GM23248 (cell line): ENCODE measurements around the gene SSNA1. TPM values are rescaled to one million over a fixed set of nuclear protein-coding genes. Genes with fewer than 3 reads are reported as not detected.

Source experiments
- DNase-seq: peaks from one replicate; pipeline ENCODE4 v3.0.0-alpha.2; 2015
- H2AFZ ChIP-seq: fragments of 200-600 bp; sonication (generic); 2 replicates; pipeline ENCODE4 v1.6.1; 2016; ENCODE audit warnings: antibody characterized with exemption
- H3F3A ChIP-seq: fragments of 200-600 bp; sonication (generic); 2 replicates; pipeline ENCODE4 v1.6.1; 2016; ENCODE audit warnings: mild to moderate bottlenecking, antibody characterized with exemption, mixed run types; ENCODE audit not compliant: insufficient read depth
- H3K27ac ChIP-seq: fragments of 200-600 bp; sonication (generic); 2 replicates; pipeline ENCODE4 v1.5.1; 2016; ENCODE audit warnings: mild to moderate bottlenecking
- H3K27me3 ChIP-seq: fragments of 200-600 bp; sonication (generic); replicated peaks from 2 replicates; pipeline ENCODE4 v1.6.1; 2016; ENCODE audit warnings: mild to moderate bottlenecking; ENCODE audit not compliant: insufficient read depth
- H3K36me3 ChIP-seq: fragments of 200-600 bp; sonication (generic); 2 replicates; pipeline ENCODE4 v1.6.1; 2016; ENCODE audit warnings: low read depth, mild to moderate bottlenecking
- H3K4me1 ChIP-seq: fragments of 200-600 bp; sonication (generic); 2 replicates; pipeline ENCODE4 v1.6.1; 2016; ENCODE audit warnings: mild to moderate bottlenecking; ENCODE audit not compliant: insufficient read depth
- H3K4me2 ChIP-seq: fragments of 200-600 bp; sonication (generic); one replicate; pipeline ENCODE4 v1.6.1; 2016; ENCODE audit warnings: mild to moderate bottlenecking; ENCODE audit not compliant: unreplicated experiment
- H3K4me3 ChIP-seq: fragments of 200-600 bp; sonication (generic); 2 replicates; pipeline ENCODE4 v1.5.1; 2016; ENCODE audit warnings: mild to moderate bottlenecking
- H3K79me2 ChIP-seq: fragments of 200-600 bp; sonication (generic); 2 replicates; pipeline ENCODE4 v1.6.1; 2016; ENCODE audit warnings: mild to moderate bottlenecking; ENCODE audit not compliant: insufficient read depth
- H3K9ac ChIP-seq: fragments of 200-600 bp; sonication (generic); 2 replicates; pipeline ENCODE4 v1.6.1; 2016; ENCODE audit warnings: mild to moderate bottlenecking
- H3K9me2 ChIP-seq: fragments of 200-600 bp; sonication (generic); 2 replicates; pipeline ENCODE4 v1.6.1; 2016; ENCODE audit warnings: mixed run types, mild to moderate bottlenecking, moderate library complexity; ENCODE audit not compliant: insufficient read depth
- H3K9me3 ChIP-seq: fragments of 200-600 bp; sonication (generic); one replicate; pipeline ENCODE4 v1.6.1; 2017; ENCODE audit warnings: low read depth
- H4K20me1 ChIP-seq: fragments of 200-600 bp; sonication (generic); 2 replicates; pipeline ENCODE4 v1.6.0; 2016; ENCODE audit not compliant: insufficient read depth
- EZH2 ChIP-seq: fragments of 200-600 bp; sonication (generic); IDR thresholded peaks from 2 replicates; pipeline ENCODE4 v1.6.1; 2018; ENCODE audit warnings: antibody characterized with exemption, mild to moderate bottlenecking; ENCODE audit not compliant: insufficient read depth, poor library complexity, severe bottlenecking
- EZH2phosphoT487 ChIP-seq: fragments of 200-600 bp; sonication (generic); IDR thresholded peaks from 2 replicates; pipeline ENCODE4 v1.6.1; 2018; ENCODE audit warnings: antibody characterized with exemption, moderate library complexity, mild to moderate bottlenecking, low read depth; ENCODE audit not compliant: insufficient read depth
- WGBS, 2 experiments: methylation state at CpG; one replicate each; pipeline ENCODE4 v1.1.6; 2015 to 2017; ENCODE audit warnings: low lambda C conversion rate in 2 of 2, low coverage in 1 of 2; ENCODE audit errors: missing lambda C conversion rate in 2 of 2; 5-methylcytosine and 5-hydroxymethylcytosine counted together
- in situ Hi-C: fragments of 300-500 bp; cut with MboI; formaldehyde crosslinking; loops from 2 replicates; pipeline ENCODE4 v1.15.0; 2020
- polyA plus RNA-seq: library from polyadenylated mRNA; unstranded; fragments of >200 nt; fragmentation: Nextera tagmentation; extraction: Ambion mirVana; gene quantifications from 2 replicates; pipeline ENCODE4 v1.2.1, GENCODE V29; 2016
- total RNA-seq: library from RNA; depleted of rRNA; stranded (reverse); fragments of >200 nt; shearing (Covaris generic); gene quantifications from 2 replicates; pipeline ENCODE4 v1.2.3, GENCODE V29; 2014

Gene SSNA1
- total and polyA plus RNA-seq, 2 experiments from 2014 or later = 93.1 to 105 TPM

DNA sequence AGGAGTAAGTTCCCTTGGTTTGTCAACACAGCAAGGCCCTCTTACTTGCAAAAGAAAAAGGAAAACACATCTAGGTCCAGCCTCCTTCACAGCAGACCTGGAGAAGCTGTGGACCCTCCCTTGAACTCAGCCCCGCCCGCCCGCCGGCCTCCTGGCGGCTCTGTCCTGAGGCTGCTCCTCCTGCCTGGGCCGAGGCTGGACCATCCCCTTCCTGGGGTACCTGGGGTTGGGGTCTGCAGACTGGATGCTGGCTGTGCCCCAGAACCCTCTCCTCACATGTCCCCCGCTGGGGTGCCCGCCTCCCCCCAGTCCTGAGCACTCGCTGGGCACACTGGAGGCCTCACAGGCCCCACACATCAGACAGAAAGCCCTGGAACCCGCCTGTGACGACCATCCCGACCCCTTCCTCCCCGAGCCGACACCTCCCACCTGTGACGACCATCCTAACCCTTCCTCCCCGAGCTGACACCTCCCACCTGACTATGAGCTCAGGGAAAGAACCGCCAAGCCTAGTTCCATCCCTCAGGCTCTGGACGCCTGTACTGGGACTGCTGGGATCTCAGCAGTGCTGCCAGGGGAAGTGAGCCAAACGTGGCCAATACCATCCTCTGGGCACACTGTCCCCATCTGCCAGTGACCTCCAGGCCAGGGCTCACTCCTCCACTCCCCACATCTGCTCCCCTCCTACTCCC, 9.4 kb upstream of the SSNA1 start:
- 95% methylated on average over 19 of the region's 19 CpGs for WGBS, 2 experiments
- in situ Hi-C loops = no loop called here
- Histone ChIP-seq H3K79me2 (no peaks in the 10 kb centered on the region), H3K27ac (no peak overlapping the region), H3K4me2 (no peak overlapping the region), H2AFZ (no peak overlapping the region), H3K9me2 (no peaks in the 10 kb centered on the region), H3K9ac (no peak overlapping the region), H3K9me3 (no peaks in the 10 kb centered on the region), H3K4me1 (no peaks in the 10 kb centered on the region), H4K20me1 (no peaks in the 10 kb centered on the region), H3K4me3 (no peak overlapping the region), H3F3A (peaks cover 4% of the 10 kb centered on the region; the same call in 1 of the 2 replicates), H3K27me3 (no peaks in the 10 kb centered on the region), H3K36me3 (no peaks in the 10 kb centered on the region; the same call in 1 of the 2 replicates)
- DNase-seq = no peak
- TF ChIP-seq EZH2phosphoT487 = no peak
- TF ChIP-seq EZH2 = no peak

DNA sequence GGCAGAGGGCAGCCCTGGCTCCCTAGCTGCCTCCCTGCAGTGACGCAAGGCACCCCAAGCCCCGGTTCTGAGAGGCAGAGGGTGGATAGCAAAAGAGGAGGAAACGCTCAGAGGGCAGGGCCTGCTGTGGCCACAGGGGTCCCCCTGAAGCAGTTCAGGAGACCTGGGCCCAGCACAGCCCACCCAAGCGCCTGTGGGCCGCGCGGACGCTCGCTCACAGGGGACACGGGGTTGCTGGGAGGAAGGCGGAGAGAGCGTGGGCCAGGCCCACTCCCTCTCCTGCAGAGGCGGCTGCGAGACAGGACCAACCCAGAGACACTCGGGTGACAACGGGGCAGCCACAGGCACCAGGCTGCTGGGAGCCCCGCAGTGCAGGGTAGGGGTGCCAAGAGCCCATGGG, 8.7 kb upstream of the SSNA1 start:
- Histone ChIP-seq H3K9me2 (no peaks in the 10 kb centered on the region), H3K4me2 (no peak overlapping the region), H3K27ac (no peak overlapping the region), H3K4me1 (no peaks in the 10 kb centered on the region), H3K36me3 (no peaks in the 10 kb centered on the region; the same call in 1 of the 2 replicates), H3K27me3 (no peaks in the 10 kb centered on the region), H3K4me3 (no peak overlapping the region), H3F3A (peaks cover 4% of the 10 kb centered on the region; the same call in 1 of the 2 replicates), H2AFZ (no peak overlapping the region), H3K9ac (no peak overlapping the region), H4K20me1 (no peaks in the 10 kb centered on the region), H3K79me2 (no peaks in the 10 kb centered on the region), H3K9me3 (no peaks in the 10 kb centered on the region)
- WGBS, 2 experiments = 84 to 93% methylated on average over 17 of the region's 17 CpGs
- TF ChIP-seq EZH2phosphoT487 (no peak), EZH2 (no peak)
- DNase-seq = no peak
- in situ Hi-C loops = no loop called here

DNA sequence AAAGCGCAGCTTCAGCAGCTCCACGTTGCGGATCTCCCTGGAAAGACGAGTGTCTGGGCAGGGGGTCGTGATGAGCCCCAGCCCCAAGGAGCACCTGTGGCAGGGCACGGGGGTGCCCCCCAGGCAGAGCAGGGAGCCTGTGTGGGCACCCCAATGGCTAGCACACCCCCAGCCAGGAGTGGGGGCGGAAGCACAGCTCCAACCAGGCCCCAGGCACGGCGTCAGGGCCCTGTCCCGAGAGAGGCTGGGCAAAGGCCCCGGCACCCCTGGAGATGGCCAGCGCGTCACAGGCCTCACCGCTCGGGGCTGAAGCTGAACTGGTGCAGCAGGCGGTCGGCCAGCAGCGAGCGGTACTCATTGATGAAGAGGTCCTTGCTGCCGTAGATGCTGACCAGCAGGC, 8.0 kb upstream of the SSNA1 start:
- no peaks in the 10 kb centered on the region for H3K9me3 ChIP-seq
- H3K27ac ChIP-seq = no peak overlapping the region
- no peak for DNase-seq
- H3K4me2 ChIP-seq = no peak overlapping the region
- no peak overlapping the region for H3K9ac ChIP-seq
- no peaks in the 10 kb centered on the region; the same call in 1 of the 2 replicates for H3K36me3 ChIP-seq
- H2AFZ ChIP-seq = no peak overlapping the region
- WGBS, 2 experiments = 90 to 97% methylated on average over 18 to 20 of the region's 20 CpGs
- H3K9me2 ChIP-seq = no peaks in the 10 kb centered on the region
- H3K4me3 ChIP-seq = no peak overlapping the region
- H4K20me1 ChIP-seq = no peaks in the 10 kb centered on the region
- no peaks in the 10 kb centered on the region for H3K4me1 ChIP-seq
- peaks cover 4% of the 10 kb centered on the region; the same call in 1 of the 2 replicates for H3K79me2 ChIP-seq
- H3K27me3 ChIP-seq = no peaks in the 10 kb centered on the region
- peaks cover 4% of the 10 kb centered on the region; the same call in 1 of the 2 replicates for H3F3A ChIP-seq
- in situ Hi-C loops = no loop called here
- TF ChIP-seq EZH2 (no peak), EZH2phosphoT487 (no peak)

DNA sequence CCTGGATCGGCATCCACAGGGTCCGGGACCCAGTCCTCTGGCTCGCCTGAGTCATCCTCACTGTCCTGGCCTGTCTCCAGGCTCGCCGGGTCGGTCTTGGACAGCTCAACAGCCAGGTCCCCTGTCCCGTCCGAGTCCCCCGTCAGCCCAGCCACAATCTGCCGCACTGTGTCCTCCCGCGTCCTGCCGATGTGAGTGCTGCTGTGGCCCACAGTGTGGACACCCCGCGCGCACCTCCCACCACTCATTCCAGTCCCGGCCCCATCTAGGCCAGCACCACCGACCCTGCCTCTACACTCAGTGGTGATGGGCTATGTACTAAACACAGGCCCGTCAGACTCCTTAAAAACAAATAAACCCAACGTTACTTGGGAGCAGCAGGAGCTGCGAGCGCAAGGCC, 6.8 kb upstream of the SSNA1 start:
- TF ChIP-seq EZH2phosphoT487 (no peak), EZH2 (no peak)
- in situ Hi-C loops = no loop called here
- no peak overlapping the region for H3K4me3 ChIP-seq
- 0 out of 2 replicates have a peak, but pooled peaks cover 2% of the 10 kb centered on the region for H3K4me1 ChIP-seq
- WGBS, 2 experiments = 94 to 95% methylated on average over 18 to 22 of the region's 22 CpGs
- no peaks in the 10 kb centered on the region for H3K27me3 ChIP-seq
- H3F3A ChIP-seq = peaks cover 4% of the 10 kb centered on the region; the same call in 1 of the 2 replicates
- H3K27ac ChIP-seq = no peak overlapping the region
- no peaks in the 10 kb centered on the region; the same call in 1 of the 2 replicates for H3K36me3 ChIP-seq
- H4K20me1 ChIP-seq = no peaks in the 10 kb centered on the region
- peaks cover 15% of the 10 kb centered on the region for H3K79me2 ChIP-seq
- H3K9me2 ChIP-seq = no peaks in the 10 kb centered on the region
- no peak overlapping the region for H3K9ac ChIP-seq
- H2AFZ ChIP-seq = no peak overlapping the region
- DNase-seq = no peak
- no peaks in the 10 kb centered on the region for H3K9me3 ChIP-seq
- H3K4me2 ChIP-seq = no peak overlapping the region
